ENCODE data around the gene PPP4R3A. TPM values are rescaled to one million over a fixed set of nuclear protein-coding genes. Genes with fewer than 3 reads are reported as not detected.

Gene PPP4R3A
- total and polyA plus RNA-seq, 12 donors: 32.2 to 60.6 (median 41.0) TPM

DNA sequence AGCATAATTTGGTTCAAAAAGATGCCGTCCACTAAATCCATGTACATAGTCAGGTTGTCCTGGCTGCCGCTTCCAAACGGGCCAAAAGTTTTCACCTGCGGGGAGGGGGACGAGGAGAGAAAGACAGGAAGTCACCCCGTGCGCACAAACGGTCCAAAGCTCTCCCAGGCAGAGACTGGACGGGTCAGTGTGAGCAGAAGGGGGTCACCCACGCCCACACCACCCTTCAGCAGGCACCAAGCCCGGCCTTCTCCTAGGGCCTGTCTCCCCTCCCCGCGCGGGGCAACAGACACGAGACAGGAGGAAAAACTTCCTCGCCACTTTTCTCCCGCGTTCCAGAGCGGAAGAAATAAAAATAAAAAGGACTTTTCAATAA lies 93.4 kb downstream of the PPP4R3A start:
- 8 to 9% methylated on average over 19 of the region's 19 CpGs for WGBS, 2 donors
- DNase-seq: no peak
- intact Hi-C loops (cut with DNase I): loop anchor here in 6 of 10 donors (5.0 to 10.0 kb wide), 6 partner anchors 39 to 242 kb away; no protein-coding TSS in a partner anchor
- peak in 4 of 8 donors; percentile 29 to 54 (median 34) for ATAC-seq
- TF ChIP-seq, protein P1, sequence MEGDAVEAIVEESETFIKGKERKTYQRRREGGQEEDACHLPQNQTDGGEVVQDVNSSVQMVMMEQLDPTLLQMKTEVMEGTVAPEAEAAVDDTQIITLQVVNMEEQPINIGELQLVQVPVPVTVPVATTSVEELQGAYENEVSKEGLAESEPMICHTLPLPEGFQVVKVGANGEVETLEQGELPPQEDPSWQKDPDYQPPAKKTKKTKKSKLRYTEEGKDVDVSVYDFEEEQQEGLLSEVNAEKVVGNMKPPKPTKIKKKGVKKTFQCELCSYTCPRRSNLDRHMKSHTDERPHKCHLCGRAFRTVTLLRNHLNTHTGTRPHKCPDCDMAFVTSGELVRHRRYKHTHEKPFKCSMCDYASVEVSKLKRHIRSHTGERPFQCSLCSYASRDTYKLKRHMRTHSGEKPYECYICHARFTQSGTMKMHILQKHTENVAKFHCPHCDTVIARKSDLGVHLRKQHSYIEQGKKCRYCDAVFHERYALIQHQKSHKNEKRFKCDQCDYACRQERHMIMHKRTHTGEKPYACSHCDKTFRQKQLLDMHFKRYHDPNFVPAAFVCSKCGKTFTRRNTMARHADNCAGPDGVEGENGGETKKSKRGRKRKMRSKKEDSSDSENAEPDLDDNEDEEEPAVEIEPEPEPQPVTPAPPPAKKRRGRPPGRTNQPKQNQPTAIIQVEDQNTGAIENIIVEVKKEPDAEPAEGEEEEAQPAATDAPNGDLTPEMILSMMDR (IDR thresholded peaks at IDR 0.05): no peak
- H3K9me3 ChIP-seq: no peaks in the 10 kb centered on the region
- H3K27ac ChIP-seq: peak overlapping the region in 9 of 10 donors; percentile 35 to 90 (median 76)
- H3K27me3 ChIP-seq: peaks cover 0 to 32% (median 17%) of the 10 kb centered on the region in 7 donors
- H3K36me3 ChIP-seq: peaks cover 0 to 3% (median 0%) of the 10 kb centered on the region in 9 donors
- peaks cover 3 to 55% (median 23%) of the 10 kb centered on the region in 9 donors for H3K4me1 ChIP-seq
- peak overlapping the region; percentile 31 to 84 (median 68) for H3K4me3 ChIP-seq

- H3K27ac ChIP-seq: peak overlapping the region in 9 of 10 donors; percentile 35 to 90 (median 76)
- peaks cover 0 to 3% (median 0%) of the 10 kb centered on the region in 9 donors for H3K36me3 ChIP-seq
- TF ChIP-seq, protein P1 (IDR thresholded peaks at IDR 0.05): no peak
- intact Hi-C loops (cut with DNase I): loop anchor here in 6 of 10 donors (5.0 to 10.0 kb wide), 6 partner anchors 39 to 241 kb away; no protein-coding TSS in a partner anchor
- H3K9me3 ChIP-seq: no peaks in the 10 kb centered on the region
- H3K4me3 ChIP-seq: peak overlapping the region; percentile 31 to 84 (median 68)
- peaks cover 3 to 62% (median 23%) of the 10 kb centered on the region in 9 donors for H3K4me1 ChIP-seq
- peaks cover 0 to 32% (median 17%) of the 10 kb centered on the region in 7 donors for H3K27me3 ChIP-seq
- WGBS, 2 donors: 41 to 43% methylated on average over 18 of the region's 18 CpGs
- no peak for ATAC-seq
- no peak for DNase-seq
Observed at GRCh38 chr14:91415794-91416743, 94.0 kb downstream of the PPP4R3A start.

GRCh38 chr14:91414475-91414833 lies 95.7 kb downstream of the PPP4R3A start:
- TF ChIP-seq, protein P1 (IDR thresholded peaks at IDR 0.05): no peak
- Histone ChIP-seq H3K36me3 (peaks cover 0 to 3% (median 0%) of the 10 kb centered on the region in 9 donors), H3K4me3 (peak overlapping the region in 1 of 10 donors; percentile 84), H3K27me3 (peaks cover 0 to 32% (median 17%) of the 10 kb centered on the region in 7 donors), H3K9me3 (no peaks in the 10 kb centered on the region), H3K27ac (peak overlapping the region in 1 of 10 donors; percentile 90), H3K4me1 (peaks cover 3 to 70% (median 23%) of the 10 kb centered on the region in 9 donors)
- ATAC-seq (no peak), DNase-seq (no peak)
- 88 to 94% methylated on average over 3 of the region's 3 CpGs for WGBS, 2 donors
- intact Hi-C loops (cut with DNase I): loop anchor here in 1 of 10 donors (10.0 kb wide), 2 partner anchors 50 to 240 kb away; no protein-coding TSS in a partner anchor
